A549 treated with ZK216348 at 1 μM for 4 hours (cell line): ENCODE data around the gene LMAN2L. TPM values are rescaled to one million over a fixed set of nuclear protein-coding genes. Genes with fewer than 3 reads are reported as not detected.

Experiments used
- total RNA-seq: library from RNA; stranded (reverse); fragments of 200-300 nt; extraction: Qiagen RNA extraction; gene quantifications from 5 replicates; pipeline ENCODE4 v1.2.3, GENCODE V29; 2022; ENCODE audit warnings: low read depth

LMAN2L gene
- 19.3 to 24.3 TPM (median 21.9 TPM) in 5 replicates for total RNA-seq

GRCh38 chr2:96739633-96740428 is at the start of gene LMAN2L:
Gene LMAN2L (minus strand): TSS chr2:96740064. CDS start chr2:96740040, 24 bp downstream.

GRCh38 chr2:96760036-96760985 is 20.4 kb upstream of the LMAN2L start, which contains the start of gene CNNM4:
Gene CNNM4 (plus strand): TSS chr2:96760902. CDS start chr2:96761000, 98 bp downstream.

Other genes with a start within 250 kb of the LMAN2L start
- 0.82 to 1.2 TPM (median 1.0 TPM) in 5 replicates for gene NEURL3, start 234.7 kb downstream of the LMAN2L start, total RNA-seq
- gene ARID5A, start 203.3 kb downstream of the LMAN2L start, total RNA-seq: 4.6 to 7.9 TPM (median 7.1 TPM) in 5 replicates
- 22.0 to 31.2 TPM (median 27.7 TPM) in 5 replicates for gene KANSL3, start 101.8 kb downstream of the LMAN2L start, total RNA-seq
- not detected in 5 replicates for gene FER1L5, start 97.3 kb downstream of the LMAN2L start, total RNA-seq
- 10.3 to 15.5 TPM (median 13.6 TPM) in 5 replicates for gene CNNM4, start 20.8 kb upstream of the LMAN2L start, total RNA-seq
- gene CNNM3, start 76.2 kb upstream of the LMAN2L start, total RNA-seq: 7.9 to 15.9 TPM (median 13.8 TPM) in 5 replicates
- 0.45 to 3.1 TPM (median 2.2 TPM) in 5 replicates for gene ANKRD23, start 104.0 kb upstream of the LMAN2L start, total RNA-seq
- 19.0 to 22.0 TPM (median 20.6 TPM) in 5 replicates for gene ANKRD39, start 118.0 kb upstream of the LMAN2L start, total RNA-seq
- 12.2 to 25.7 TPM (median 20.2 TPM) in 5 replicates for gene SEMA4C, start 130.0 kb upstream of the LMAN2L start, total RNA-seq
- not detected in 5 replicates for gene FAM178B, start 246.5 kb upstream of the LMAN2L start, total RNA-seq